Small intestine (tissue), 7 donors: ENCODE measurements around the gene MYCBPAP. TPM values are rescaled to one million over a fixed set of nuclear protein-coding genes. Genes with fewer than 3 reads are reported as not detected.
A peak's percentile ranks its signal among the peaks of the same experiment; 100 is the strongest.

Experiments used
- DNase-seq, 2 donors: peaks; one replicate each; pipeline versions ENCODE4 v3.0.0 to v3.0.0-alpha.2; 2013
- FAIRE-seq: peaks from 2 replicates; lab custom pipeline; 2012; peaks lifted over from hg19 to GRCh38; lab: Jason Lieb, UNC
- H3K27ac ChIP-seq, 3 donors: one replicate each; pipeline ENCODE4 v1.5.1; 2013; ENCODE audit warnings: low read length in 2 of 3, mild to moderate bottlenecking in 2 of 3, control low read depth in 1 of 3, inconsistent platforms in 1 of 3, low read depth in 1 of 3, moderate library complexity in 1 of 3
- H3K27me3 ChIP-seq, 3 donors: one replicate each; pipeline ENCODE4 v1.6.1; 2013; ENCODE audit warnings: low read length in 3 of 3, inconsistent platforms in 1 of 3; ENCODE audit not compliant: control insufficient read depth in 3 of 3, insufficient read depth in 3 of 3
- H3K36me3 ChIP-seq, 3 donors: one replicate each; pipeline ENCODE4 v1.6.1; 2013; ENCODE audit warnings: low read length in 3 of 3, inconsistent platforms in 1 of 3, low read depth in 1 of 3, mild to moderate bottlenecking in 1 of 3, moderate library complexity in 1 of 3; ENCODE audit not compliant: control insufficient read depth in 3 of 3, insufficient read depth in 2 of 3
- H3K4me1 ChIP-seq, 3 donors: one replicate each; pipeline ENCODE4 v1.6.1; 2013; ENCODE audit warnings: low read length in 2 of 3, inconsistent platforms in 1 of 3, low read depth in 1 of 3, mild to moderate bottlenecking in 1 of 3, moderate library complexity in 1 of 3; ENCODE audit not compliant: control insufficient read depth in 3 of 3, insufficient read depth in 2 of 3
- H3K4me3 ChIP-seq, 3 donors: one replicate each; pipeline ENCODE4 v1.5.1; 2013; ENCODE audit warnings: low read length in 3 of 3, control low read depth in 1 of 3, inconsistent platforms in 1 of 3, low read depth in 1 of 3, mild to moderate bottlenecking in 1 of 3, moderate library complexity in 1 of 3
- H3K9me3 ChIP-seq, 2 donors: one replicate each; pipeline ENCODE4 v1.6.1; 2013; ENCODE audit warnings: low read depth in 1 of 2, low read length in 1 of 2; ENCODE audit not compliant: control insufficient read depth in 2 of 2, insufficient read depth in 1 of 2
- WGBS, 3 donors: extraction: QIAGEN DNeasy Blood & Tissue Kit; methylation state at CpG; one replicate each; pipeline ENCODE4 v1.1.7; 2013; 5-methylcytosine and 5-hydroxymethylcytosine counted together
- polyA plus RNA-seq, 4 donors: library from polyadenylated mRNA; stranded (reverse) in 3 of 4; unstranded in 1 of 4; fragments of 200-250 nt in 3 of 4; fragments of 120-200 nt in 1 of 4; gene quantifications; one replicate each; pipeline versions ENCODE4 v1.2.1 to v1.2.3, GENCODE V29; 2013
- donor health status: healthy with polysubstance abuse.
- donor health status: control.
- donor health status: control.
- donor health status: Bipolar disorder and iron deficiency.
- donor health status: healthy.

Gene MYCBPAP
- polyA plus RNA-seq, 4 donors = 0.13 to 1.6 (median 0.45) TPM; not detected in 1

- Histone ChIP-seq H3K27ac (peak overlapping the region; percentile 26 to 46 (median 28)), H3K4me1 (peaks cover 0 to 50% (median 7%) of the 10 kb centered on the region in 3 donors)
Observed at GRCh38 chr17:50540560-50541401, 32.5 kb downstream of the MYCBPAP start.

GRCh38 chr17:50541402-50541715 lies 33.1 kb downstream of the MYCBPAP start:
- Histone ChIP-seq H3K27ac (peak overlapping the region; percentile 26 to 94 (median 46)), H3K4me1 (peaks cover 0 to 52% (median 7%) of the 10 kb centered on the region in 3 donors), H3K4me3 (peak overlapping the region in 2 of 3 donors; percentile 39 to 49), H3K9me3 (no peaks in the 10 kb centered on the region), H3K36me3 (peaks cover 0 to 17% (median 0%) of the 10 kb centered on the region in 3 donors), H3K27me3 (no peaks in the 10 kb centered on the region)
- no peak for FAIRE-seq
- WGBS, 3 donors = 40 to 58% (median 50%) methylated on average over 8 to 9 of the region's 9 CpGs
- no peak for DNase-seq

More at GRCh38 chr17:50540560-50541401, 32.5 kb downstream of the MYCBPAP start:
- FAIRE-seq (no peak), DNase-seq (peak in 1 of 2 donors; percentile 47)
- peaks cover 0 to 20% (median 0%) of the 10 kb centered on the region in 3 donors for H3K36me3 ChIP-seq
- H3K9me3 ChIP-seq = no peaks in the 10 kb centered on the region
- no peaks in the 10 kb centered on the region for H3K27me3 ChIP-seq
- 70 to 92% (median 82%) methylated on average over 9 to 11 of the region's 11 CpGs for WGBS, 3 donors
- no peak overlapping the region for H3K4me3 ChIP-seq

- peaks cover 0 to 57% (median 7%) of the 10 kb centered on the region in 3 donors for H3K4me1 ChIP-seq
- peak overlapping the region; percentile 49 to 70 (median 50) for H3K4me3 ChIP-seq
- DNase-seq = peak; percentile 88 to 94
- H3K36me3 ChIP-seq = peaks cover 0 to 14% (median 0%) of the 10 kb centered on the region in 3 donors
- peak overlapping the region; percentile 46 to 94 (median 92) for H3K27ac ChIP-seq
- no peak for FAIRE-seq
- no peaks in the 10 kb centered on the region for H3K27me3 ChIP-seq
- H3K9me3 ChIP-seq = no peaks in the 10 kb centered on the region
- WGBS, 3 donors = 3% methylated on average over 67 to 82 of the region's 82 CpGs
Observed at GRCh38 chr17:50541716-50542688, 33.8 kb downstream of the MYCBPAP start.

DNA sequence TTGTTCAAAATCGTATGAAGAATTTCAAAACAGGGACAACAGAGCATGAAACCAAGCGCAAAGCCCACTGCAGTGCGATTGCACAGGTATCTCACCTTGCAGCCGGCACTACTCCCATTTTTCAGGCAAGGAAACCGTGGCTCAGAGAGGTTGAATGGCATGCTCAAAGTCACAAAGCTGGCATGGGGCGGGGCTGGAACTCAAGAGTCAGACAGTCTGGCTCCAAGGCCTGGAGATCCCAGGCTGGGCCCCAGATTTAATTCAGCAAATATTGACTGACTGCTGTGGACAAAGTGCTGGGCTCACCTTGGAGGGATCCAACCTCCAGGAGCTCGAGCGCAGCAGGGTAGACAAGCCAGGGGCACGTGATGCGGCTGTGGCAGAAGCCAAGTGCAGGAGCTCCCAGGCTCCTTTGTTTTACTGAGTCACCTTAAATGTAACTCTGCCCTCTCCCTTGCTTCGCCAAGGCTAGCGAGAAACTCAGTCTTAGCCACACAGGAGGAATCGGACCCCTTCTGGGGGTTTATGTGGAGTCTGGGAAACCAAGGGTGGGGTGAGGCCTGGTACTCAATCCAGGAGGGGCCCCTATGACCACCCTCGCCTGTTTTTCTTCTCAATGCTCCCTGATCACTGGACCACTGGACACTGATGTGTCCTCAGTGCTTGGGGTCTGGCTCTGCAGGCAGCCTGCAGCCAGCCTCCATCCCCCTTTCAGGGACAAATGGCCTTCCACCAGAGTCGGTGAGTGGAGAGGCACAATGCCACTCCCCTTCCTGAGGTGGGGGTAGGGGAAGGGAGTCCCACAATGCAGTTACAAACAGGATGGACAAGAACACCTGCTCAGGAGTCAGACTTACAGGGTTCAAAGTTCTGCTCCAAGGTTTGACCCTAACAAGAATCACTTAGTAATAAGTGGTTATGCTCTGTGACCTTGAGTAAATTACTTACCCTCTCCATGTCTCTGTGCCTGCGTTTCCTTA lies 34.8 kb downstream of the MYCBPAP start:
- Histone ChIP-seq H3K4me1 (peaks cover 0 to 56% (median 7%) of the 10 kb centered on the region in 3 donors), H3K27ac (peak overlapping the region; percentile 57 to 94 (median 92))

DNA sequence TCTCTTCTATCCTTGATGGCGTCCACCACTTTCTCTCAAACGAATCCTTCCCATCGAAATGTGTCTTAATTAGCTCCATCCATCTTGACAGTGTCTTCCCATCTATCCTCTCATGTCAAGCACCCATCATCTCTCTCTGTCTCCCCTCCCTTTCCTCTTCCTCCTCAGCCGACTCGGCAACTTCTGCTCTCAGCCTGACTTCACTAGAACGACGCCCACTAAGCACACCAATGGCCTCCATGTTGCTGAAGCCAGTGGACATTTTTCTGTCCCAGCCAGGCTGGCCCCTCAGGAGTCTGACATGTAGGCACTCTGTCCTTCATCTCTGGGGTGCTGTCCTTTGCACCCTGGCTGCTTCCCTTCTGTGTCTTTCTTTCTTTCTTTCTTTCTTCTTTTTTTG lies 36.3 kb downstream of the MYCBPAP start:
- H3K9me3 ChIP-seq = no peaks in the 10 kb centered on the region
- no peak overlapping the region for H3K27ac ChIP-seq
- H3K4me3 ChIP-seq = no peak overlapping the region
- FAIRE-seq = no peak
- no peak for DNase-seq
- H3K27me3 ChIP-seq = no peaks in the 10 kb centered on the region
- peaks cover 0 to 45% (median 7%) of the 10 kb centered on the region in 3 donors for H3K4me1 ChIP-seq
- WGBS, 3 donors = 73 to 78% (median 74%) methylated on average over 7 of the region's 7 CpGs
- H3K36me3 ChIP-seq = peaks cover 0 to 22% (median 0%) of the 10 kb centered on the region in 3 donors

More for the DNA sequence above, 34.8 kb downstream of the MYCBPAP start:
- Histone ChIP-seq H3K36me3 (peaks cover 0 to 9% (median 0%) of the 10 kb centered on the region in 3 donors), H3K9me3 (no peaks in the 10 kb centered on the region), H3K27me3 (no peaks in the 10 kb centered on the region), H3K4me3 (peak overlapping the region in 1 of 3 donors; percentile 70)
- FAIRE-seq = no peak
- peak; percentile 86 to 89 for DNase-seq
- 20 to 64% (median 35%) methylated on average over 16 of the region's 16 CpGs for WGBS, 3 donors

GRCh38 chr17:50545311-50545710 lies 37.1 kb downstream of the MYCBPAP start:
- WGBS, 3 donors = 28 to 50% (median 37%) methylated on average over 8 of the region's 8 CpGs
- peaks cover 0 to 38% (median 4%) of the 10 kb centered on the region in 3 donors for H3K4me1 ChIP-seq

GRCh38 chr17:50546701-50547034 lies 38.4 kb downstream of the MYCBPAP start:
- FAIRE-seq = no peak
- H3K27ac ChIP-seq = no peak overlapping the region
- peaks cover 0 to 35% (median 4%) of the 10 kb centered on the region in 3 donors for H3K4me1 ChIP-seq
- WGBS, 3 donors = 44 to 48% (median 45%) methylated on average over 4 of the region's 4 CpGs
- H3K9me3 ChIP-seq = no peaks in the 10 kb centered on the region
- H3K36me3 ChIP-seq = peaks cover 0 to 35% (median 0%) of the 10 kb centered on the region in 3 donors
- H3K27me3 ChIP-seq = no peaks in the 10 kb centered on the region
- peak overlapping the region in 1 of 3 donors; percentile 55 for H3K4me3 ChIP-seq
- no peak for DNase-seq

More at GRCh38 chr17:50545311-50545710, 37.1 kb downstream of the MYCBPAP start:
- Histone ChIP-seq H3K27me3 (no peaks in the 10 kb centered on the region), H3K4me3 (no peak overlapping the region), H3K36me3 (peaks cover 0 to 27% (median 0%) of the 10 kb centered on the region in 3 donors), H3K9me3 (no peaks in the 10 kb centered on the region), H3K27ac (no peak overlapping the region)
- FAIRE-seq (no peak), DNase-seq (peak; percentile 21 to 32)
